GM19328 (cell line): ENCODE measurements around the gene PPDPF.
"Not testable (repeated sequence)": the region's sequence is repeated elsewhere in the genome, so short reads cannot be mapped to it uniquely, and the experiment has no call there.

Experiments used
- ATAC-seq: cut with Tn5 transposase; IDR thresholded peaks from one replicate; pipeline ENCODE4 v1.9.1; 2021; ENCODE audit warnings: mild to moderate bottlenecking, moderate library complexity; ENCODE audit not compliant: unreplicated experiment

PPDPF gene

GRCh38 chr20:63561624-63562396 is 41.2 kb downstream of the PPDPF start:
- no peak for ATAC-seq

GRCh38 chr20:63562461-63563224 is 42.1 kb downstream of the PPDPF start:
- ATAC-seq, result no peak

GRCh38 chr20:63563225-63563935 is 42.8 kb downstream of the PPDPF start:
- ATAC-seq, result no peak

GRCh38 chr20:63564036-63564810 is 43.7 kb downstream of the PPDPF start:
- ATAC-seq, result no peak

GRCh38 chr20:63565021-63565698 is 44.6 kb downstream of the PPDPF start:
- ATAC-seq, result no peak

- no peak for ATAC-seq
These were observed 45.3 kb downstream of the PPDPF start for GRCh38 chr20:63565699-63566335.

- no peak for ATAC-seq
These were observed 46.0 kb downstream of the PPDPF start for GRCh38 chr20:63566395-63567135.

- no peak for ATAC-seq
These were observed 46.5 kb downstream of the PPDPF start for GRCh38 chr20:63567136-63567385.

GRCh38 chr20:63567386-63568169 is 47.0 kb downstream of the PPDPF start:
- ATAC-seq, result peak; percentile 56

GRCh38 chr20:63568170-63568981 is 47.8 kb downstream of the PPDPF start:
- ATAC-seq, result peak; percentile 18

- no peak for ATAC-seq
These were observed 48.7 kb downstream of the PPDPF start for GRCh38 chr20:63568986-63569949.

- ATAC-seq, result no peak
These were observed 49.9 kb downstream of the PPDPF start for GRCh38 chr20:63570281-63571086.

- ATAC-seq, result not testable (repeated sequence)
These were observed 50.5 kb downstream of the PPDPF start for GRCh38 chr20:63571087-63571478.
